ENCODE data around the gene AKAP6. TPM values are rescaled to one million over a fixed set of nuclear protein-coding genes. Genes with fewer than 3 reads are reported as not detected.

AKAP6 gene
- total RNA-seq, 2 experiments from 2014 or later, result 0.13 to 0.72 TPM

DNA sequence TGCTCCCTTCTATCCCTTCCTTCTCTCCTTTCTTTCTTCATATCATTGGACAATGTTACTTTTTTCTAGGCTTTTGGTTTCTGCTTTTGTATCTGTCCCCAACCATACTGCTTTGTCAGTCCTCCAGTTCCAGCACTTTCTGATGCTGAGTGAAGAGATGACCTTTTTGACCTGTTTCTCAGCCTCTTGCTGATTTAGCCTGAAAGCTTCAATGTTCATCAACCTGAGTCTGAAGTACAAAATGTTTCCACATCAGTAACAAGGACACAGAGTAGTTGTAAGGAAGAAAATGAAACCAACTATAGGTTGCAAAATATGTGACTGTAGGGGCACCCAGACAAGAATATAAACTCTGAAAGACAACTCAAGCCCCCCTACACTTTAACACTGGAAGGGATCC lies 25.2 kb upstream of the AKAP6 start:
- no peak overlapping the region for H3K4me3 ChIP-seq (ENCODE audit: low read depth, low read length, poor library complexity, severe bottlenecking)
- no peaks in the 10 kb centered on the region for H3K79me2 ChIP-seq (ENCODE audit: insufficient read depth, low read depth, low read length)
- DNase-seq (ENCODE audit: low spot score), result no peak
- no peaks in the 10 kb centered on the region for H3K9me3 ChIP-seq (ENCODE audit: low read length)
- no peaks in the 10 kb centered on the region for H3K4me1 ChIP-seq (ENCODE audit: insufficient read depth, low read length, poor library complexity, severe bottlenecking)
- no peaks in the 10 kb centered on the region for H3K36me3 ChIP-seq (ENCODE audit: insufficient read depth, low read length)
- H4K20me1 ChIP-seq (ENCODE audit: insufficient read depth, low read length), result no peaks in the 10 kb centered on the region
- no peak overlapping the region for H3K4me2 ChIP-seq (ENCODE audit: low read length)
- no TSS peak for BruUV-seq (replicated peaks)
- ChIA-PET CTCF (ENCODE audit: unreplicated experiment) (no interaction called here), POLR2A (interaction anchor here (0.6 kb wide), 1 partner anchor 194 kb away, joined by 6 read pairs; no protein-coding TSS in a partner anchor)
- H2AFZ ChIP-seq (ENCODE audit: low read length), result no peak overlapping the region
- no peak overlapping the region for H3K27ac ChIP-seq (ENCODE audit: low read depth, low read length, poor library complexity, severe bottlenecking)
- no peaks in the 10 kb centered on the region for H3K9me2 ChIP-seq (ENCODE audit: insufficient read depth, low read length)
- TF ChIP-seq EZH2phosphoT487 (IDR thresholded peaks at IDR 0.05; ENCODE audit: borderline replicate concordance, low read depth, low read length) (no peak), CTCF (conservative IDR thresholded peaks at IDR 0.05; ENCODE audit: low read length) (no peak)
- intact Hi-C loops (cut with micrococcal nuclease; ENCODE audit: unreplicated experiment), result no loop called here

DNA sequence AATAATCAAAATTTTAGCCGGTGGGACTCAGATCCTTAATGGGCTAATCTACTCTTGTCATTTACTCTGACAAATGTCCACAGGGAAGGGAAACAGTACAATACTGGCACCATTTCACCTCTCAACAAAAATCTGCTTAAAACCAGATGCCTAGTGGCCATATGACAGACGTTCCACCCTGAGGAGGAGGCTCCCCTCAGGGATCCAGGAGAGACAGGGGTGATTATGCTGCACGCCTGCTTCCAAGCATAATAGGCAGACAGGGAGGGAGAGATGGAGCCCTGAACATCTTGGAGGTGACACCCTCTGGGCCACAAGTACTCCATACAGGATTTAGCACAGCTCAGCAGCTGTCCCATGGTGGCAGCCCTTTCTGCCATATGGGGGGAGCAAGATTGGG lies 24.8 kb upstream of the AKAP6 start:
- no peak overlapping the region for H2AFZ ChIP-seq (ENCODE audit: low read length)
- H3K4me2 ChIP-seq (ENCODE audit: low read length), result no peak overlapping the region
- no peaks in the 10 kb centered on the region for H3K79me2 ChIP-seq (ENCODE audit: insufficient read depth, low read depth, low read length)
- no peak overlapping the region for H3K4me3 ChIP-seq (ENCODE audit: low read depth, low read length, poor library complexity, severe bottlenecking)
- no peaks in the 10 kb centered on the region for H3K9me2 ChIP-seq (ENCODE audit: insufficient read depth, low read length)
- BruUV-seq (replicated peaks), result no TSS peak
- intact Hi-C loops (cut with micrococcal nuclease; ENCODE audit: unreplicated experiment), result no loop called here
- TF ChIP-seq EZH2phosphoT487 (IDR thresholded peaks at IDR 0.05; ENCODE audit: borderline replicate concordance, low read depth, low read length) (no peak), CTCF (conservative IDR thresholded peaks at IDR 0.05; ENCODE audit: low read length) (no peak)
- no peak for DNase-seq (ENCODE audit: low spot score)
- no peaks in the 10 kb centered on the region for H3K4me1 ChIP-seq (ENCODE audit: insufficient read depth, low read length, poor library complexity, severe bottlenecking)
- H3K36me3 ChIP-seq (ENCODE audit: insufficient read depth, low read length), result no peaks in the 10 kb centered on the region
- H3K27ac ChIP-seq (ENCODE audit: low read depth, low read length, poor library complexity, severe bottlenecking), result no peak overlapping the region
- CTCF ChIA-PET (ENCODE audit: unreplicated experiment), result no interaction called here
- POLR2A ChIA-PET, result interaction anchor here (0.6 kb wide), 1 partner anchor 195 kb away, joined by 6 read pairs; no protein-coding TSS in a partner anchor
- no peaks in the 10 kb centered on the region for H3K9me3 ChIP-seq (ENCODE audit: low read length)
- H4K20me1 ChIP-seq (ENCODE audit: insufficient read depth, low read length), result no peaks in the 10 kb centered on the region

GRCh38 chr14:32306549-32306948 lies 22.5 kb upstream of the AKAP6 start:
- H3K36me3 ChIP-seq (ENCODE audit: insufficient read depth, low read length), result no peaks in the 10 kb centered on the region
- H3K9me2 ChIP-seq (ENCODE audit: insufficient read depth, low read length), result no peaks in the 10 kb centered on the region
- no peak overlapping the region for H3K4me2 ChIP-seq (ENCODE audit: low read length)
- no peaks in the 10 kb centered on the region for H3K79me2 ChIP-seq (ENCODE audit: insufficient read depth, low read depth, low read length)
- DNase-seq (ENCODE audit: low spot score), result no peak
- H3K27ac ChIP-seq (ENCODE audit: low read depth, low read length, poor library complexity, severe bottlenecking), result no peak overlapping the region
- TF ChIP-seq EZH2phosphoT487 (IDR thresholded peaks at IDR 0.05; ENCODE audit: borderline replicate concordance, low read depth, low read length), result no peak
- no peak for TF ChIP-seq CTCF (conservative IDR thresholded peaks at IDR 0.05; ENCODE audit: low read length)
- no peaks in the 10 kb centered on the region for H3K4me1 ChIP-seq (ENCODE audit: insufficient read depth, low read length, poor library complexity, severe bottlenecking)
- ChIA-PET POLR2A (interaction anchor here (1.3 kb wide), 1 partner anchor 10 kb away, joined by 3 read pairs; no protein-coding TSS in a partner anchor), CTCF (ENCODE audit: unreplicated experiment) (no interaction called here)
- H2AFZ ChIP-seq (ENCODE audit: low read length), result no peak overlapping the region
- intact Hi-C loops (cut with micrococcal nuclease; ENCODE audit: unreplicated experiment), result no loop called here
- no peaks in the 10 kb centered on the region for H3K9me3 ChIP-seq (ENCODE audit: low read length)
- H3K4me3 ChIP-seq (ENCODE audit: low read depth, low read length, poor library complexity, severe bottlenecking), result no peak overlapping the region
- H4K20me1 ChIP-seq (ENCODE audit: insufficient read depth, low read length), result no peaks in the 10 kb centered on the region
- BruUV-seq (replicated peaks), result no TSS peak

Measured in OCI-LY7 (cell line).